HPDE6-E6E7 (cell line): ENCODE data around the gene TCF7L1.

Source experiments
- DNase-seq: peaks from one replicate; pipeline ENCODE4 v3.0.0; 2011; ENCODE audit warnings: missing footprints; ENCODE audit errors: extremely low spot score

TCF7L1 gene

DNA sequence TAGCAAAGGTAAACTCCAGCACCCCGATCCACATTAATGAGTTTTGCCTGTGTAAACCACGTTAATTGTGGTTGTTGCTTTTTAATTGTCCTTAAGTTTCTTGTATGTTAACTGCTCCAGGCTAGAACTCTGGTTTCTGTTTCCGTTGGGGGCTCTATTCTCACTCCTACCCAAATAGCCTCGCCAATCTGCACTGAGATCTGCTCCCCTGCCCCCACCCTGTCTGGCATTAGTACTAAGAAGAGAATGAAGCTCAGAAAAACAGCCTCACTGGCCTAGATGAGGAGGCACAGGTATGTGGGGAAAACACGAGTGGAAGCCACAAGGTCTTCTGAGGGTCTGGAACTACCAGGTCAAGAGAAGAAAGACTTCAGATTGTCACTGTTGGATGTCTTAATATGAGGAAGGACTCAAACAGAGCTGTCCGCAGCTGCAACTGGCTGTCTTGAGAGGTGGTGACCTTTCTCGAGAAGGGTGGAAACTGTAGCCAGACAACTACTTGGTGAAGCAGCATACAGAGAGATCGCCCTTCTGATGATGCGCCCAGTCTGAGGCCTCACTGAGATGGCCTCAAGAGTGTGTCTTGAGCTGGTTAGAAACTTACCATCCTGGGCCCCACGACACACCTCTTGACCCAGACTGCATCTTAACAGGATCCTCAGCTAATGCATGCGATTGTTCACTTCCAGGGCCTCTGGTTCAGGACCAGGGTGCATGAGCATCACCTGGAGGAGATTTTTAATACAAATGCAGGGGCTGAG, 121.5 kb downstream of the TCF7L1 start:
- no peak for DNase-seq

DNA sequence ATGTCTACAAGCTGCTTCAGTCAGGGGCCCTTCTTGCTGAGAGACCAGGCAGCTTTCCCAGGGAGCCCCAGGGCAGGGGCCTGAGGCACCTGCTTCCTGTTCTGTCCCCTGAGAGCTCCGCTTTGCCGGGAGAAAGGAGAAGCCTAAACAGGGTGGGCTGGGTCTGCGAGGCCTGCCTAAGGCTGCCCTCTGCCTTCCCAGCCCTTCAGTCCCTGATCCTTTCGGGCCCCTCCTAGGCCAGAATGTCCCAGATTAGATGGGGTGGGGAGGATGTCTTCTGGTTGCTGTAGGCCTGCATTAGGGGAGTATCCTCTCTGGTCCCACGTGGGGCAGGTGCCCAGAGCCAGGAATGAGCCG, 122.2 kb downstream of the TCF7L1 start:
- no peak for DNase-seq

DNA sequence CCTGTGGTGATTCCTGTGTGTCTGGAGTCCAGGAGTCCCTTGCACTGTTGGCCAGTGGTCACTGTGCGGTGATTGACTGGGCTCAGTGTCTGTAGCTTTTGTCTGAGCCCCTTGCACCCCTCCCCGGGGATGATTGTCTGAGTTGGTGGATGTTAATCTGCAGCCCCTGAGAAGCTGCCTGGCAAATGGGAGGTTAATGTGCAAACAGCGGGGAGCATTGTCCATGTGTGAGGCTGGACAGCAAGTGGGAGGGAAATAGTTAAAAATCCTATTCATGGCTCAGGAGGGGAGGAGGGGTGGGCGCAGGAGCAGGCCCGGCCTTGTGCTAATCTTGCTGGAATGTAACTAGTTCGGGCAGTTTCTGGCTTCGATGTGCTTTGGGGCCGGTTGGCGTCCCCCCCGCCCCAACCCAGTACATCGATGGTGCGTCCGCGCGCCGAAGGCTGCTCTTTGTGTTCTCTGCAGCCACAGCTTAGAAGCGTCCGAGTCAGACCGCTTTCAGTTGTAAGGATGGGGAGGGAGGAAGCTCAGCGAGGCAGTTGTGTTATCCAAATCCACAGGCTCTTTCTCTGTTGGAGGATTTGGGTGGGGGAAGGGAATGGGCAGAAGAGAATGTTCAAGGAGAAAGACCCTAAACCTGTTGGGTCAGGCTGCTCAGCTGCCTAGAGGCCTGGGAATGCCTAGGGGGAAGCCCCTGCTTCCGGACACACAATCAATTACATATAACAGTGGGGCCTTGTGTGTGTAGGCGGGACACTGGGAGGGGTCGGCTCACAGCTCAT, 122.8 kb downstream of the TCF7L1 start:
- DNase-seq = peak; percentile 83

DNA sequence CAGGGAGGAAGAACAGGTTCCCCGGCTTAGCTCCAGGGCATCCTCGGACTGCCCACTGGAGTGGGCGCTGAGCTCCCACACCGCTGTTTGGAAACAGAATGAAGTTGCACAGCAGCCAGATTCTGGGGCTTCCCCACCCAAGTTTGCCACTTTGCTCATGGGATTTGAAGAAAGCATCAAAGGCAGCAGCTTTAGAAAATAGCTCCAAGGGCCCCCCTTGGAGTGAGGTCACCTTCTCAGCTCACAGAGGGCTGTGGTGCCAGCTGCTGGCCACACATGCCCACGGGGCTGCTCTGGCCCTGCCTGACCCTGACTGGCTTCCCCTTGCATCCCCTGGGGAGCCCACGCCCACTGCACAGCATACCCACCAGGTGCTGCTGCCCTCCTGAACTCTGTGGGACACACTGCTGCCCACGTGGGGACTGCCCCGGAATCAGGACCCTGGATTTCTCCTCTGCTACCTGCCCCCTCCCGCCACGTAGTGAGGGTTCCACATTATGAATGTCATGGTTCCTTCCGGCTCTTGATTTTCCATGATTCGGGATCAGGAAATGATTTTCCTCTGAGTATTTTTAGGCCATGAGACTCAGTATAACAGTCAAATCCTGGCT, 124.3 kb downstream of the TCF7L1 start:
- no peak for DNase-seq

DNA sequence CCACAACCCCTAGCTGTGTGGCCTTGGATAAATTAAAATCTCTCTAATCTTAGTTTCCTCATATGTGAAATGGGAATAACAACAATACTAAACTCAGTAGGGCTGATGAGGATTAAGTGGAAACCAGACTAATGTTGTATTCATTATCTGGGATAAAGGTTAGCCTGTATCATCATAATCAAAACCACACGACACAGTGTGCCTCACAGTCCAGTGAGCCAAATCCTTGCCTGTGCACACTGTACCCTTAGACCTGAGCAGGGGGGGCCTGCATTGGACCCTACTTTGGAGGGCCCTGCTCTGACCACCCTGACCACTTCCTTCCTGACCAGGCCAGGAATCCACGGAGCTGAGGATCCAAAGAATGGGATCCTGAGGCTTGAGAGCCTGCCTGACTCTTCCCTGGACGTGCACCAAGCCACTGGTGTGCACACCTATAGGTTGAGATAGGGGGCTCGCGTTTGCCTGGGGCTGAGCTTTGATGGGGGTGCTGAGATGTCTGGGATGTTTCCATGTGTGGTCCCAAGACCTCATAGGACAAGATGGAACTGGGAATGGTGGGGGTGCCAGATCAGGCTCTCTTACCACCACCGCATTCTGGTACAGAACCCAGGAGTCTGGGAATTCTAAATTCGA, 124.9 kb downstream of the TCF7L1 start:
- DNase-seq = no peak

DNA sequence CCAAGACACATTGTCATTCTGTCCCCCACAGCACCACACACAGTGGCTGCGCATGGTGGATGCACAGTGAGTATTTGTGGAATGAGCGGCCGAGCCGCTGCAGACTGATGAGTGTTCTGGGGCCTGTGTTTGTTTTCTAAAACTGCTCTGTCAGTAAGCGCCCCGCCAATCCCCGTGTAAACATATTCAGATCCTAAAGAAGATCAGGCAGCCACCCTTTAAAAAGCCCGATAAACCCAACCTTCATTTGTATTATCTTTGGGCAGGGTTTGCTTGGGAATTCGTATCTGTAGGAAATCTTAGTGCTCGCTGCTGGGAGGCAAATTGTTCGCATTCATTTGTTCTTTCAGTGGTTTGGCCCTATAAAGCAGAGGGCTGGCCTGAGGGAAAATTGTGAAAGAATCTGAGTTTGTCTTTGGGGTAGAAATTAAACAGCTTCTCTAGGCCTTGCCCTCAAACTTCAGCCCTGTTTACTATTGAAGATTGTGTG, 126.0 kb downstream of the TCF7L1 start:
- DNase-seq = no peak

DNA sequence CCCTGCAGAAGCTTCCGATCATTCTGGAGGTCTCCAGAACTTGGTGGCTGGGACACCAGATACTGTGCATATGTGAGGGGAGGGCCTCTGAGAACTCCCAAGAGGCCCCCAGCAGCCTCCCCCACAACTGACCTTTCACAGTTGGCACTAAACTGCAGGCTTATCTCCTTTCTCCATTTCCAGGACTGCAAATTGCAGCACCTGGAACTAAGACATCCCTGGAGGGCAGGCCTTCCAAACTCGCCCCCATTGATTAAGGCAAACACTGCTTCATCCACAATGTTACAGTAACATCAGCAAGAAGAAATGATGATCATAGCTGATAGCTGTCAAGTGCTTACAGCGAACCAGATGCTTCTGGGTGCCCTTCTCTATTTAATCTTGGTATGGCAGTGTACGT, 126.7 kb downstream of the TCF7L1 start:
- DNase-seq = no peak

DNA sequence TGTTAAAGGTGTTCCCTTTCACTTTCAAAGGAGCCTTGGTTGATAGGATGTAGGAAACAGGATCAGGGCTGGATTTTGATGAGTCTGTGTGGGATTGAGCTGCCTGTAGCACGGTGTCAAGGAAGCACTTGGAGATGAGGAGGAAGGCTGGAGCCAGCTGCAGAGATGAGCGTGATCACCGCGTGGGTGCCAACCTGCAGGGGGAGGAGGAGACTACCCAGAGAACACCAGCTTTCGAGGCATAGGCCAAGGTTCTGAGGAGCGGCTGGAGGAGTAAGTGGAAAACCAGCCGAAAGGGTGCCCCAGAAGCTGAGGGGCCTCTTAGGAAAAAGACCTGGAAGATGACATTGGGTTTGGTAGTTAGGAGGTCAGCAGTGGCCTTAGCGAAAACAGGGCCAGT, 130.4 kb downstream of the TCF7L1 start:
- DNase-seq = no peak

DNA sequence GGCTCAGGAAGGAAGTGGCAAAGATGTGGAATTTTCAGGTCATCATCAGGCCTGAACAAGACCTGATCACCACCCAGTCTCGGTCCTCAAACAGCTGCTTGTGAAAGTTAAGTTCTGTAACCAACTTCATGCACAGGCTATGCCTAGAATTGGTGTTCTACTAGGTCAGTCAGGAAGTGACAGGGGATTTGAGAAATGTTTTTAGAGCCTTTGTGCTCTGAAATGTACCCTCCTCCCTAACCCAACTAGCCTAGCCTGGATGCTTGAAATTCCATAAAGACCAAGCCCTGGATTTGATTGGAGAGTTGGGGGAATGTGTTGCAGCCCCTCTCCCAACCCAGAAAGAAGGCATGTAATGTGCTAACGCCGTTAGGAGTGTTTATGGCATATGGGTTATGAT, 131.3 kb downstream of the TCF7L1 start:
- no peak for DNase-seq

DNA sequence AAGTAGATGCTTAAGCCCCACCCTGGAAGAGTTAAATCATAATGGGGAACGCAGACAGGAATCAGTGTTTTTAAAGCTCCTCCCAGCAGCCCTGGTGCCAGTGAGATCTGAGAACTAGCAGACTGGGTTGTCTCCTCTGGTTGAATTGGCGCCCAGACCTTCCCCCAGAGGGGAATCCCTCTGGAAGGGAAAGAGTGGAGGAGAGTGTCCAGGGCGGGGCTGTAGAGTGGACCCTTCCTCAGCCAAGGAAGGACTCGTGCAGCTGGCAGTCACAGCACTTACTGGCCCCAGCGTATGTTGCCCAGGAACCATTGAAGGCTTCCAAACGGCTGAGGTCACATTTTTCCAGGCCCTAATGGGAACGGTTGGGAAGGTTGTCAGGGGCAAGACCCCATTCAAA, 132.1 kb downstream of the TCF7L1 start:
- no peak for DNase-seq

DNA sequence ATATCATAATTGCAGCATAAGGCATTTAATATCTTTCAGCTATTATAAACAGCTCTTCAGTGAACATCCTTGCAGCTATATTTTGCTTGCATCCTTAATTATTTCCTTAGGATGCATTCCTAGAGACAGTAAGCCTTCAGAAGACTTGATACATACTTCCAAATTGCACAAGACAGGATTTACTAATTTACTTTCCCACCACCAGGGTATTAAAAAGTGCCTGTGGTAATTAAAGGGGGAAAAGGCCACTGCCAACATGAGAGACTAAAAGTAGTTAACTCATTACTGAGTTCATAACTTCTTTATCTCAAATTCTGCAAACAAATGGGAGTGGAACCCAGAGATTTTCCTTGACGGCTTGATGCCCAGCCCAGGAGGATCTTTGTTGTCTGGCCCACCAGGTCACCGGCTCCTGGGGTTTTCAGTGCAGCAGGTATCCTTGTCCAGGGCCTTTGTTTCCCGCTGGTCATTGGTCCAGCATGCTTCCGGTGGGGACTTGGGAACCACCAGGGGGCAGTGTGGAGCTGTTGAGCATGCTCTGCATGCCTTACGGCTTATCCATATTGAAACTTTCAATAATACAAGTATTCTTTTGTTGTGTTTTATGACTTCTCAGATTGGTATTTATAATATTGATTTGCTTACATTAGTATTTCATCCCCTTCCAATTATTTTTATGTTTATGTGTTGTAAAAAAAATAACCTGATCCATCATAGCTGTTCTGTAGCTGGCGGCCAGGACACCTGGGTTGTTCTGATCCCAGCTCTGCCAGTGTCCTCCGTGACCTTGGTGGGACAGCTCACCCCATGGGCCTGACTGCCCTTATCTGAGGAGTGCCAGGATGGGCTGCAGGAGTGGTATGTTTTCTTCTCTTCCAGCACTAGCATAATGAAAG, 133.2 kb downstream of the TCF7L1 start:
- no peak for DNase-seq

DNA sequence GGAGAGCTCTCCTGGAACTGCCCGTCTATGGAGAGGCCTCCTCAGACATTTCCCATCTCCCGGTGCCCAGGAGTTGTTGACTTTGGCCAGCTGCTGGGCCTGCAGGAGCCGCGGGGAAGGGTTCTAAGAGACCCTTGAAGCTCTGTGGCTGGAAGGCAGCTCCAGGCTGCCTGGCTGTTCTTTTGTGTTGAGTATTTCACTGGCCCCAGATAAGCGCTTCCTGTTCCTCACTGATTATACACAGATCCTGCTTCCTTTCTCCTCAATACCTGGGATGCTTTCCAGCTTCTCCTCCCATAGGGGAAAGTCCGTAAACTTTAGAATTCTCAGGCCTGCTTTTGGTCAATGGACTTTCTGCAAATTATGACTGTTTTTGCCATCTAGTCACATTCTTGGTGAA, 136.8 kb downstream of the TCF7L1 start:
- DNase-seq = no peak

DNA sequence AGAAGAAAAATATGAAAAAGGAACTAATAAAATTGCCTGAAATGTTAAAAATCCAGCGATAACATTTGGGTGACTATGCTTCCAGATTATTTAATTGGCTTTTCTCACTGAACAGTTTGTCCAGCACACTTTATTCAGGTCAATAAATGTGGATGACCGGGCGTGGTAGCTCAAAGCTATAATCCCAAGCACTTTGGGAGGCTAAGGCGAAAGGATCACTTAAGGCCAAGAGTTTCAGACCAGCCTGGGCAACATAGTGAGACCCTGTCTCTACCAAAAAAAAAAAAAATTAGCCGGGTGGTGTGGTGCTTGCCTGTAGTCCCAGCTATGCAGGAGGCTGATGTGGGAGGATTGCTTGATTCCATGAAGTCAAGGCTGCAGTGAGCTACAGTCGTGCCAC, 139.2 kb downstream of the TCF7L1 start:
- DNase-seq = no peak

DNA sequence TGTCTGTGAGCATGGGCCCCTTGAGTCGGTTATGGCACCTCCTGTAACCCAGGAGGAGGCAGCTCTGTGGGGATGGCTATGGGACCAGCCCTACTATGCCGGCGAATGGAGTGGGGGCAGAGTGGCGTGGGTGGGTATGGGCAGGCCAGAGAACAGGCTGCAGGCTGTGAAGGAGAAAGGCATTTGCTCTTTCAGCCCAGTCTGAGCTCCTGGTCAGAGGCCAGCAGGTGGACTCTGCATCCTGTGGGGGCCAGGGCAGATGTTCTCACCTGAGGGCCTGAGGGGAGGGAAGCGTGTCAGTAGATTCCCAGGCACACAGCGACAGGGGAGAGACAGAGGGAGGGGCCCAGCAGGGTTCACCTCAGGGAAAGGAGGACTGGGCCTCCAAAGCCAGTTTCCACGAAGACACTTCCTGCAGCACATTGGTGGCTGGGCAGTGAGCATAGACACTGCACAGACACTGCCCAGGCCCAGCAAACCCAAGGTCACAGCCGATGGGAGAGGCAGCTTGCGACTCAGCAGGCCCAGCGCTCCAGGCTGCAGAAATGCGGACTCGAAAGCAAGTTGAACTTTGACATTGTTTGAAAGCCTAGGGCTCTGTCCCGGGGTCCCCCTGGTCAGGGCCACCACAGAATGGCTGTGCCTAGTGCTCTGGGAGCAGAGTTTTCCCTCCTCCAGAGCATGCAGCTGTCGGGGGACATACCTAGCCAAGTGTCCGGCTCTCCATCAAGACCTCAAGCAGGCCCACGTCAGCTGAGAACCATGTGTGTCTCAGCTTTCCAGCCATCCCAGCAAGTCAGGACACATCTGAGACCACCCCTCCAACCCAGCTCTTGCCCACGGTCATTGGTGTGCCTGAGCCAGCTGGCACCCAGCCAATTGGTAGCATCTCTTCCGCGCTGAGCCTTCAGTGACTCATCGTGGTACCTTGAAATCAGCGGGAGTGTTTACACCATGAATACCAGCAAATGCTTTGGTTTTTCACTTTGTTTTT, 140.8 kb downstream of the TCF7L1 start:
- DNase-seq = peak; percentile 80

DNA sequence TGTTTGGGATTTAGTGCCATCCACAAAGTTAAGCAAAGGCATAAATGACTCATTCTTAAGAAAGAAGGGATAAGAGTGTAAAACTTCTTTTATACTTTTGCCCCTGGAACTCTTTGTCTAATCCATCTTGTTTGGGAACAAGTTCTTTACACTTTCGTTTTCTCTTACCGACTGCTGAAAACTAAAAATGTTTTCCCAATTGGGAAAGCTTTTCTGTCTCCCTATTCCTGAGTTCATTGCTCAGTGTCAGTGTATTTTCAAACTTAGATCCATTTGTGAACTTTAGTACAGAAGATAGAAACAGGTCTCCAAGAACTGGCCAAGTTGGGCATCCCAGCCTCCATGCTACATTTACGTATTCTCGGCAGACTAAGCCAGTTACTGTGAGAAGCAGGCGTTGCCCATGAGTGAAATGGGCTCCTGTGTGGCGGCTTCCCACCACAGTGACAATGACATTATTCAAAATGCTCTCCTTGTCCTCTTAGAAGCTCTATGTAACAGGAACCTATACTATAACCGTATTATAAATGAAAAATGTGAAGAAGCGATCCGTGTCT, 142.9 kb downstream of the TCF7L1 start:
- no peak for DNase-seq

DNA sequence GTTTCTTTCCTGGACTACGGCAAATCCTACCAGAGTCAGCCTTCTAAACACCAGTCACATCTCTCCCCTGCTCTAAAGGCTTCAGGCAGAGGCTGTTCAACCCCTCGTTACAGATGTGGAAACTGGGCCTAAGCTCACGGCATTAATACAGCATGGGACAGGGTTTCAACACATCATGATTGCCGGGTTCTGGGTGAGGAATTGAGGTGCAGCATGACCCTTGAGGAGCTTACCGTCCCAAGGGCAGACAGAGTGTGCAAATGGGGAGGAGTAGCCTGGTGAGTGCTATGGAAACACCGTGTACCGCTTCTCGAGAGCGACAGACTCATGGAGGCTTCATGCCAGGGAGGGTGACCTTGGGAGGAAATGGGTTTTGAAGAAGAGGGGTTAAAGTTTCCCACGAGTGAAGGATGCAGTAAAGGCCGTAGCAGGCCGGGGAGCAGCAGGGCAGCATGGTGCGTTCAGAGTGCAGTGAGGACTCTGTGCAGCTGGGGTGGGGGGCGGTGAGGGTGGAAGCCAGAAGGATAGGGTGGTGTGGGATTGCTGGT, 143.5 kb downstream of the TCF7L1 start:
- DNase-seq = no peak

DNA sequence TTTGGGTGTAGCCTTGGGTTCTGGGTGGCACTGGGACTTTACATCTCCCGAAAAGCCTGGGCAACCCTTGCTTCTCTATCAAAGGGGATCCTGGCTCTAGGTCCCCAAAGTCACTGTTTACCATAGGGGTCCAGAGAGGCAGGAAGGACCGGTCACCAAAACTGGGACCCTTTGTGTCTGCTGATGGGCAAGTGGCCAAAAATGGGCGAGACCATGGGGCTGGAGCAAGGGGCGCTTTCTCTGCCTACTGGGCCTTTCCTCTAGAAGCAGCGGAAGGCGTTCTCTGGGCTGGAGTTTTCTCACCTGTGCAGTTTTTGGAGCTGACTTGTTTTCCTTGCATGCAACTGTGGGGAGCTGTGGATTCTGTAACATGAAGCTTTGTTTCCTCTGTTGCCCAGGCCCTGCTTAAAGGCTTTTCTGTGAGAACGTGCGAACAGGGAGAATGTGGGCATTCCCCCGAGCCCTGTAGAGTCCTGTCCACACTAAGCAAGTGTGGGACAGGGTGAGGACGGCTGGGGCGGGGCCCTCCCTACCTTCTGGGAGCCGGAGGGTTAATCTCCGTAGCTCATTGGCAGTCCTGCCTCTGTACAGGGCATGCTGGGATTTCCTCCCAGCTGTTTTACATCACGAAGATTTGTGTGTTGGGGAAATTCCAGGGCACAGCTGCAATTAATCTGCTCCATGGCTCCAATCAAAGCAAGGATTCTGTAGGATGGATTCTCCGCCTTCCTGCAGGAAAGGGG, 144.4 kb downstream of the TCF7L1 start:
- DNase-seq = no peak

DNA sequence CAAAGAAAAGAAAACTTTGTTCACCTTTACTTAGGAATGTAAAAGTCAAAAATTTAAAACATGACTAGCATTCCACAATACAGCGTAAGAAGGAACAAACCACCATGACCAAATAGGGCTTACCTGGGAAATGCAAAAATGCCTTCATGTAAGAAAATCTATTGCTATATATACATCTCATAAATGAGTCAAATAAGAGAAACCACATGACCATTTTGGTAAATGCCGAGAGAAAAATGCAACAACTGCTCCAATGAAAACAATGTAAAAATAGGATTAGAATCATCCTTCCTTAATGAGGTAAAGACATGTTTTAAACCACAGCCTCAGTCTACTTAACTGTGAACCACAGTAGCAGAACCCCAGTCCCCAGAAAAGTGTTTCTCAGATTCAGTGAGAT, 145.2 kb downstream of the TCF7L1 start:
- DNase-seq = no peak

DNA sequence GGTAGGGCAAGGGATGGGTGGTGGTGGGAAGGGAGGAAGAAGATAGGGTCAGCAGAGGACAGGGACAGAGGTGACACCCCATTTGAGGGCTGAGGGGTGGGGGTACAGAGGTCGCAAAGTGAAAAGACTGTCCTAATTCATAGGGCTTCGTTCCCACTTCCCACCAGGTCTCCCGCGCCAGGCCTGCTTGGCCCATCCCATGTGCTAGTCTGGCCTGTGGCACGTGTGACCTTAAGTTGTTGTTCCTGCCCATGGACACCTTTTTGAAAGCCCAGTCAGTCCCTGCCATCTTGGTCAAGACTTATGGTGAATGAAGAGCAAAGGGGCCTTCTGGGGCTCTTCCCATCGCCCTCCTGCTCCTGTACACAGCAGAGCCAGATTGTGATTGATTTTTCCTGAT, 148.4 kb downstream of the TCF7L1 start:
- no peak for DNase-seq
